H9 (cell line): ENCODE results near the gene SLC49A4. TPM values are rescaled to one million over a fixed set of nuclear protein-coding genes. Genes with fewer than 3 reads are reported as not detected.

Source experiments
- DNase-seq: peaks from one replicate; pipeline ENCODE4 v3.0.0-alpha.2; 2017
- H2AFZ ChIP-seq: one replicate; pipeline ENCODE4 v1.6.1; 2013; ENCODE audit warnings: mild to moderate bottlenecking, low read length, control low read depth, moderate library complexity
- H2AK5ac ChIP-seq: 2 replicates; pipeline ENCODE4 v1.6.1; 2013; ENCODE audit warnings: low read length, control low read depth, mixed read lengths; ENCODE audit not compliant: insufficient read length
- H2BK120ac ChIP-seq: one replicate; pipeline ENCODE4 v1.6.1; 2013; ENCODE audit warnings: low read depth, mild to moderate bottlenecking, low read length, control low read depth, inconsistent platforms; ENCODE audit not compliant: poor library complexity, severe bottlenecking
- H2BK12ac ChIP-seq: 2 replicates; pipeline ENCODE4 v1.6.1; 2013; ENCODE audit warnings: low read length, control low read depth, mixed read lengths, low read depth; ENCODE audit not compliant: insufficient read length
- H2BK15ac ChIP-seq: 2 replicates; pipeline ENCODE4 v1.6.1; 2013; ENCODE audit warnings: low read depth, low read length, control low read depth
- H2BK20ac ChIP-seq: one replicate; pipeline ENCODE4 v1.6.1; 2013; ENCODE audit warnings: low read depth, mild to moderate bottlenecking, low read length, control low read depth, inconsistent platforms; ENCODE audit not compliant: poor library complexity, severe bottlenecking
- H2BK5ac ChIP-seq: 2 replicates; pipeline ENCODE4 v1.6.1; 2013; ENCODE audit warnings: low read length, control low read depth, mixed read lengths; ENCODE audit not compliant: insufficient read length
- H3K14ac ChIP-seq: 2 replicates; pipeline ENCODE4 v1.6.1; 2013; ENCODE audit warnings: low read length, control low read depth; ENCODE audit not compliant: insufficient read depth
- H3K18ac ChIP-seq: 2 replicates; pipeline ENCODE4 v1.6.1; 2013; ENCODE audit warnings: low read depth, mild to moderate bottlenecking, mixed read lengths, low read length, control low read depth; ENCODE audit not compliant: insufficient read length
- H3K23ac ChIP-seq: 2 replicates; pipeline ENCODE4 v1.6.1; 2013; ENCODE audit warnings: low read length, control low read depth, mixed read lengths, low read depth; ENCODE audit not compliant: insufficient read length
- H3K23me2 ChIP-seq: 2 replicates; pipeline ENCODE4 v1.6.1; 2013; ENCODE audit warnings: low read depth, mild to moderate bottlenecking, mixed read lengths, low read length, control low read depth; ENCODE audit not compliant: insufficient read length, poor library complexity, severe bottlenecking
- H3K27ac ChIP-seq: 2 replicates; pipeline ENCODE4 v1.5.1; 2013; ENCODE audit warnings: low read length, control low read depth, mixed read lengths, low read depth; ENCODE audit not compliant: insufficient read length
- H3K27me3 ChIP-seq: 2 replicates; pipeline ENCODE4 v1.6.1; 2013; ENCODE audit warnings: low read length, control low read depth, inconsistent platforms; ENCODE audit not compliant: insufficient read depth
- H3K4ac ChIP-seq: 2 replicates; pipeline ENCODE4 v1.6.1; 2013; ENCODE audit warnings: low read depth, mild to moderate bottlenecking, control low read depth, inconsistent platforms, low read length, moderate library complexity
- H3K4me1 ChIP-seq: 2 replicates; pipeline ENCODE4 v1.6.1; 2013; ENCODE audit warnings: low read length, control low read depth, inconsistent platforms; ENCODE audit not compliant: insufficient read depth
- H3K4me2 ChIP-seq: 2 replicates; pipeline ENCODE4 v1.6.1; 2013; ENCODE audit warnings: low read length, control low read depth, mixed read lengths; ENCODE audit not compliant: insufficient read length, insufficient read depth
- H3K56ac ChIP-seq: 2 replicates; pipeline ENCODE4 v1.6.1; 2013; ENCODE audit warnings: low read depth, mild to moderate bottlenecking, mixed read lengths, low read length, control low read depth; ENCODE audit not compliant: insufficient read length
- H3K79me1 ChIP-seq: 2 replicates; pipeline ENCODE4 v1.6.1; 2013; ENCODE audit warnings: low read depth, mild to moderate bottlenecking, moderate library complexity, low read length, control low read depth, inconsistent platforms; ENCODE audit not compliant: insufficient read depth, poor library complexity, severe bottlenecking
- H3K79me2 ChIP-seq: 2 replicates; pipeline ENCODE4 v1.6.1; 2013; ENCODE audit warnings: low read length, control low read depth, inconsistent platforms; ENCODE audit not compliant: insufficient read depth
- H3K9ac ChIP-seq: 2 replicates; pipeline ENCODE4 v1.6.1; 2013; ENCODE audit warnings: low read length, control low read depth, mixed read lengths; ENCODE audit not compliant: insufficient read length; ENCODE audit errors: extremely low read depth
- H3K9me3 ChIP-seq: one replicate; pipeline ENCODE4 v1.6.1; 2013; ENCODE audit warnings: low read depth, low read length, inconsistent platforms; ENCODE audit not compliant: control insufficient read depth
- H3T11ph ChIP-seq: one replicate; pipeline ENCODE4 v1.6.1; 2013; ENCODE audit warnings: mild to moderate bottlenecking, low read length, control low read depth, inconsistent platforms
- H4K20me1 ChIP-seq: one replicate; pipeline ENCODE4 v1.6.1; 2013; ENCODE audit not compliant: control insufficient read depth, insufficient read length, insufficient read depth
- H4K5ac ChIP-seq: 2 replicates; pipeline ENCODE4 v1.6.1; 2013; ENCODE audit warnings: low read depth, mild to moderate bottlenecking, mixed read lengths, low read length, control low read depth; ENCODE audit not compliant: insufficient read length
- H4K8ac ChIP-seq: replicated peaks from 2 replicates; pipeline ENCODE4 v1.6.1; 2013; ENCODE audit warnings: low read length, control low read depth, mixed read lengths, low read depth; ENCODE audit not compliant: insufficient read length
- H4K91ac ChIP-seq: 2 replicates; pipeline ENCODE4 v1.6.1; 2013; ENCODE audit warnings: low read depth, mild to moderate bottlenecking, moderate library complexity, mixed read lengths, low read length, control low read depth; ENCODE audit not compliant: insufficient read length
- H3K27ac Mint-ChIP-seq, 3 experiments: 2 replicates in 2 of 3; 3 replicates in 1 of 3; pipeline ENCODE4 v1.8.0; 2020 to 2021; ENCODE audit warnings: mixed read lengths in 3 of 3, mild to moderate bottlenecking in 1 of 3, moderate library complexity in 1 of 3
- H3K27me3 Mint-ChIP-seq: 2 replicates; pipeline ENCODE4 v1.8.0; 2021; ENCODE audit warnings: low read depth, mild to moderate bottlenecking, moderate library complexity, mixed read lengths
- H3K36me3 Mint-ChIP-seq, 3 experiments: 2 replicates in 2 of 3; 3 replicates in 1 of 3; pipeline ENCODE4 v1.8.0; 2020 to 2021; ENCODE audit warnings: low read depth in 3 of 3, mixed read lengths in 3 of 3; ENCODE audit not compliant: insufficient read depth in 1 of 3
- H3K4me1 Mint-ChIP-seq, 2 experiments: 2 replicates each; pipeline ENCODE4 v1.8.0; 2020; ENCODE audit warnings: mixed read lengths in 2 of 2
- H3K4me3 Mint-ChIP-seq, 2 experiments: 2 replicates in 1 of 2; 3 replicates in 1 of 2; pipeline ENCODE4 v1.8.0; 2020 to 2021; ENCODE audit warnings: mild to moderate bottlenecking in 2 of 2, mixed read lengths in 2 of 2, moderate library complexity in 1 of 2
- H3K9me3 Mint-ChIP-seq, 2 experiments: 2 replicates in 1 of 2; 3 replicates in 1 of 2; pipeline ENCODE4 v1.8.0; 2020; ENCODE audit warnings: mild to moderate bottlenecking in 2 of 2, mixed read lengths in 2 of 2, moderate library complexity in 1 of 2
- WGBS: extraction: QIAGEN DNeasy Blood & Tissue Kit; methylation state at CpG from one replicate; pipeline ENCODE4 v1.1.7; 2013; ENCODE audit warnings: missing lambda C conversion rate, low lambda C conversion rate, mixed read lengths; ENCODE audit not compliant: insufficient read length; ENCODE audit errors: extremely low coverage; 5-methylcytosine and 5-hydroxymethylcytosine counted together
- total RNA-seq: library from RNA; stranded (reverse); gene quantifications from 2 replicates; pipeline ENCODE4 v1.2.1, GENCODE V29; 2021
- TF ChIP-seq, protein P1 (sequence below): fragments of 200-600 bp; sonication (generic); conservative IDR thresholded peaks from 3 replicates; pipeline ENCODE4 v1.8.0; 2021; ENCODE audit warnings: antibody characterized with exemption, mild to moderate bottlenecking

Gene SLC49A4
- total RNA-seq, 1 experiment from 2014 or later: 10.7 TPM

DNA sequence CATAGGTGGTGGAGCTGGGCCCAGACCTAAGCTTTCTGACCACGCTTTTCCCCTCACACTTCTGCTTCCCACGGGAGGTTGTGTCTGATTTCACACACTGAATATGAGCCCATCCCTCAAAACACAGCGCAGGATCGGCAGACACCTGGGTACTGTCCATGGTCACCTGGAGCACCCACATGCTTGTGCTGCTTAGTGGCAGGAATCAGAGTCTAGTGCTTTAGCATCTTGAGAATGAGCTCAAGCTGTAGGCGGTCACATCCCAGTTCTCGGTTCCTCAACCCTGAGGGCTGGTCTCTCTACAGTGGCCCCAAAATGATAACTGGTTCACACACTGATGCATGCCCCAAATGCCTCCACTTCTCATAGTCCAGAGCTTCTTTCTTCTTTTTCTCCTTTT is 121.7 kb downstream of the SLC49A4 start:
- H2AFZ ChIP-seq: no peak overlapping the region
- H3K4me1 ChIP-seq: no peaks in the 10 kb centered on the region
- no peaks in the 10 kb centered on the region for H3K9me3 ChIP-seq
- no peak overlapping the region for H2BK20ac ChIP-seq
- H3K4me2 ChIP-seq: no peak overlapping the region
- H3K14ac ChIP-seq: no peak overlapping the region
- H3K27me3 Mint-ChIP-seq: peaks cover 22% of the 10 kb centered on the region
- H2BK5ac ChIP-seq: no peak overlapping the region
- H3K27ac Mint-ChIP-seq: peak overlapping the region in 1 of 3 experiments; percentile 1; a peak in 1 of 7 replicates
- no peak overlapping the region for H2BK12ac ChIP-seq
- H3K36me3 Mint-ChIP-seq: peaks cover 0 to 2% (median 0%) of the 10 kb centered on the region in 3 experiments; a peak in 3 of 7 replicates
- H3T11ph ChIP-seq: no peak overlapping the region
- no peak overlapping the region for H2BK120ac ChIP-seq
- no peaks in the 10 kb centered on the region for H3K79me1 ChIP-seq
- H4K5ac ChIP-seq: no peak overlapping the region
- H3K23ac ChIP-seq: no peak overlapping the region
- H4K20me1 ChIP-seq: no peaks in the 10 kb centered on the region
- H3K56ac ChIP-seq: no peak overlapping the region
- H3K9ac ChIP-seq: no peak overlapping the region
- TF ChIP-seq, protein P1, sequence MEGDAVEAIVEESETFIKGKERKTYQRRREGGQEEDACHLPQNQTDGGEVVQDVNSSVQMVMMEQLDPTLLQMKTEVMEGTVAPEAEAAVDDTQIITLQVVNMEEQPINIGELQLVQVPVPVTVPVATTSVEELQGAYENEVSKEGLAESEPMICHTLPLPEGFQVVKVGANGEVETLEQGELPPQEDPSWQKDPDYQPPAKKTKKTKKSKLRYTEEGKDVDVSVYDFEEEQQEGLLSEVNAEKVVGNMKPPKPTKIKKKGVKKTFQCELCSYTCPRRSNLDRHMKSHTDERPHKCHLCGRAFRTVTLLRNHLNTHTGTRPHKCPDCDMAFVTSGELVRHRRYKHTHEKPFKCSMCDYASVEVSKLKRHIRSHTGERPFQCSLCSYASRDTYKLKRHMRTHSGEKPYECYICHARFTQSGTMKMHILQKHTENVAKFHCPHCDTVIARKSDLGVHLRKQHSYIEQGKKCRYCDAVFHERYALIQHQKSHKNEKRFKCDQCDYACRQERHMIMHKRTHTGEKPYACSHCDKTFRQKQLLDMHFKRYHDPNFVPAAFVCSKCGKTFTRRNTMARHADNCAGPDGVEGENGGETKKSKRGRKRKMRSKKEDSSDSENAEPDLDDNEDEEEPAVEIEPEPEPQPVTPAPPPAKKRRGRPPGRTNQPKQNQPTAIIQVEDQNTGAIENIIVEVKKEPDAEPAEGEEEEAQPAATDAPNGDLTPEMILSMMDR: no peak
- no peak overlapping the region for H2BK15ac ChIP-seq
- H3K4me1 Mint-ChIP-seq: peaks cover 2% of the 10 kb centered on the region in 2 experiments; a peak in 2 of 4 replicates
- no peak overlapping the region for H3K4ac ChIP-seq
- DNase-seq: no peak
- H3K27ac ChIP-seq: no peak overlapping the region
- H4K8ac ChIP-seq: no peak overlapping the region
- H3K4me3 Mint-ChIP-seq: no peak overlapping the region
- H4K91ac ChIP-seq: no peak overlapping the region
- no peaks in the 10 kb centered on the region for H3K79me2 ChIP-seq
- H3K9me3 Mint-ChIP-seq: no peaks in the 10 kb centered on the region
- no peak overlapping the region for H2AK5ac ChIP-seq
- H3K27me3 ChIP-seq: no peaks in the 10 kb centered on the region; the same call in 1 of the 2 replicates
- no peaks in the 10 kb centered on the region for H3K23me2 ChIP-seq
- no CpG with 5 or more reads among the region's 6 CpGs for WGBS
- H3K18ac ChIP-seq: no peak overlapping the region
